Right lobe of liver (tissue), 6 donors: ENCODE measurements around the gene FARS2. TPM values are rescaled to one million over a fixed set of nuclear protein-coding genes. Genes with fewer than 3 reads are reported as not detected.

Source experiments
- ATAC-seq, 4 donors: fragments of 200-7000 bp; cut with Tn5 transposase; one replicate each; pipeline ENCODE4 v1.9.1; 2020; ENCODE audit warnings: mild to moderate bottlenecking in 4 of 4, moderate library complexity in 4 of 4
- DNase-seq, 3 donors: peaks; one replicate each; pipeline ENCODE4 v3.0.0-alpha.2; 2020
- H3K27ac ChIP-seq, 3 donors: fragments of 200-600 bp; one replicate each; pipeline ENCODE4 v1.8.0; 2022
- H3K27me3 ChIP-seq, 2 donors: fragments of 200-600 bp; one replicate each; pipeline ENCODE4 v1.8.0; 2022
- H3K36me3 ChIP-seq, 4 donors: fragments of 200-600 bp; sonication (generic) in 1 of 4; one replicate each; pipeline versions ENCODE4 v1.5.1 to v1.8.0; 2017 to 2022; ENCODE audit warnings: control low read depth in 1 of 4
- H3K4me1 ChIP-seq, 4 donors: fragments of 200-600 bp; sonication (generic) in 1 of 4; one replicate each; pipeline versions ENCODE4 v1.5.1 to v1.8.0; 2017 to 2022; ENCODE audit warnings: control low read depth in 1 of 4
- H3K4me3 ChIP-seq, 3 donors: fragments of 200-600 bp; one replicate each; pipeline ENCODE4 v1.8.0; 2022
- H3K9me3 ChIP-seq, 4 donors: fragments of 200-600 bp; sonication (generic) in 1 of 4; one replicate each; pipeline versions ENCODE4 v1.5.1 to v1.8.0; 2017 to 2022; ENCODE audit warnings: control low read depth in 1 of 4
- POLR2A ChIP-seq: fragments of 450-650 bp; IDR thresholded peaks from one replicate; pipeline ENCODE4 v1.6.1; 2017; ENCODE audit warnings: antibody characterized with exemption, mild to moderate bottlenecking
- WGBS: methylation state at CpG from one replicate; pipeline ENCODE4 v1.1.6; 2018; ENCODE audit warnings: low coverage, low lambda C conversion rate; ENCODE audit not compliant: insufficient coverage; ENCODE audit errors: missing lambda C conversion rate; 5-methylcytosine and 5-hydroxymethylcytosine counted together
- intact Hi-C, 2 donors: fragments of 100-400 bp; cut with DNase I; formaldehyde crosslinking; loops; one replicate each; pipeline versions ENCODE4 v1.11.2 to v1.14.1; 2022
- total RNA-seq, 6 experiments: library from RNA; depleted of rRNA in 2 of 6; stranded (reverse); fragments of >200 nt in 2 of 6; fragmentation: NEBNext Ultra II Directional in 3 of 6; extraction: Animal tissue kit (Norgen Biotek cat#: 25700) in 3 of 6; gene quantifications; one replicate each; pipeline versions ENCODE4 v1.1.0 to v1.2.4, GENCODE V29; 2016 to 2023
- TF ChIP-seq, protein P1 (sequence below), 4 donors: fragments of 200-600 bp in 3 of 4; fragments of 450-650 bp in 1 of 4; IDR thresholded peaks; one replicate each; pipeline versions ENCODE4 v1.5.1 to v1.8.0; 2016 to 2022; ENCODE audit warnings: antibody characterized with exemption in 4 of 4, mild to moderate bottlenecking in 2 of 4
- donor health status: DM: no; HTN: yes; CAD: no.
- donor health status: DM: no; HTN: no; CAD: no.
- donor health status: DM: no; HTN: no; CAD: no.
- donor health status: DM: no; HTN: yes; CAD: no.
- donor health status: DM: no; HTN: yes; CAD: no.

Gene FARS2
- total RNA-seq, 6 experiments from 2014 or later: 7.2 to 12.9 (median 11.7) TPM

DNA sequence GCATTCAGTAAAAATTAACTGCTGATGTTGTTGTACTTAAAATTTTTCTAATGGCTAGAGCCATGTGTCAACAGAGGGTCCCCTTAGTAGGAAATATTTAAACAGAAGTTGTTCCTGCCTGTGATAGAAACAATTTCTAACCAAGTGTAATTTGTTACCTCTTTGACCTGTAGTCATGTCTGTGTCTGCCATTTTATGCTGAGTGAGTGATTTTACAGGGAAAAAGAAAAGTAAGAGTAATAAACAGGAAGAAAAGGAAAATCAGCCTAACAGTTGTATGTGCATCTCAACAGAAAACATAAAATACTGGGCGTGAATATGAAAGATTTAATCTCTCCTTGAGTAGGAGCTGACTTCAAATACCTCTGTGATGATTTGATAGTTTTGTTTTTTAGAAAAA lies 172.0 kb downstream of the FARS2 start:
- intact Hi-C loops: no loop called here
- H3K27me3 ChIP-seq: no peaks in the 10 kb centered on the region
- no peaks in the 10 kb centered on the region for H3K36me3 ChIP-seq
- TF ChIP-seq, protein P1, sequence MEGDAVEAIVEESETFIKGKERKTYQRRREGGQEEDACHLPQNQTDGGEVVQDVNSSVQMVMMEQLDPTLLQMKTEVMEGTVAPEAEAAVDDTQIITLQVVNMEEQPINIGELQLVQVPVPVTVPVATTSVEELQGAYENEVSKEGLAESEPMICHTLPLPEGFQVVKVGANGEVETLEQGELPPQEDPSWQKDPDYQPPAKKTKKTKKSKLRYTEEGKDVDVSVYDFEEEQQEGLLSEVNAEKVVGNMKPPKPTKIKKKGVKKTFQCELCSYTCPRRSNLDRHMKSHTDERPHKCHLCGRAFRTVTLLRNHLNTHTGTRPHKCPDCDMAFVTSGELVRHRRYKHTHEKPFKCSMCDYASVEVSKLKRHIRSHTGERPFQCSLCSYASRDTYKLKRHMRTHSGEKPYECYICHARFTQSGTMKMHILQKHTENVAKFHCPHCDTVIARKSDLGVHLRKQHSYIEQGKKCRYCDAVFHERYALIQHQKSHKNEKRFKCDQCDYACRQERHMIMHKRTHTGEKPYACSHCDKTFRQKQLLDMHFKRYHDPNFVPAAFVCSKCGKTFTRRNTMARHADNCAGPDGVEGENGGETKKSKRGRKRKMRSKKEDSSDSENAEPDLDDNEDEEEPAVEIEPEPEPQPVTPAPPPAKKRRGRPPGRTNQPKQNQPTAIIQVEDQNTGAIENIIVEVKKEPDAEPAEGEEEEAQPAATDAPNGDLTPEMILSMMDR (IDR thresholded peaks at IDR 0.05): no peak
- no peak for TF ChIP-seq POLR2A
- DNase-seq: no peak
- H3K9me3 ChIP-seq: no peaks in the 10 kb centered on the region
- no peak overlapping the region for H3K27ac ChIP-seq
- ATAC-seq: no peak
- no peak overlapping the region for H3K4me3 ChIP-seq
- H3K4me1 ChIP-seq: no peaks in the 10 kb centered on the region
- WGBS: 83% methylated on average over 1 of the region's 1 CpG

- ATAC-seq: no peak
- no peak for DNase-seq
- 86% methylated on average over 6 of the region's 7 CpGs for WGBS
- intact Hi-C loops: no loop called here
- TF ChIP-seq POLR2A: no peak
- TF ChIP-seq, protein P1 (IDR thresholded peaks at IDR 0.05): no peak
- Histone ChIP-seq H3K27ac (no peak overlapping the region), H3K4me3 (no peak overlapping the region), H3K9me3 (no peaks in the 10 kb centered on the region), H3K4me1 (peaks cover 0 to 8% (median 3%) of the 10 kb centered on the region in 4 donors), H3K36me3 (no peaks in the 10 kb centered on the region), H3K27me3 (no peaks in the 10 kb centered on the region)
Observed at GRCh38 chr6:5435449-5435848, 174.1 kb downstream of the FARS2 start.

DNA sequence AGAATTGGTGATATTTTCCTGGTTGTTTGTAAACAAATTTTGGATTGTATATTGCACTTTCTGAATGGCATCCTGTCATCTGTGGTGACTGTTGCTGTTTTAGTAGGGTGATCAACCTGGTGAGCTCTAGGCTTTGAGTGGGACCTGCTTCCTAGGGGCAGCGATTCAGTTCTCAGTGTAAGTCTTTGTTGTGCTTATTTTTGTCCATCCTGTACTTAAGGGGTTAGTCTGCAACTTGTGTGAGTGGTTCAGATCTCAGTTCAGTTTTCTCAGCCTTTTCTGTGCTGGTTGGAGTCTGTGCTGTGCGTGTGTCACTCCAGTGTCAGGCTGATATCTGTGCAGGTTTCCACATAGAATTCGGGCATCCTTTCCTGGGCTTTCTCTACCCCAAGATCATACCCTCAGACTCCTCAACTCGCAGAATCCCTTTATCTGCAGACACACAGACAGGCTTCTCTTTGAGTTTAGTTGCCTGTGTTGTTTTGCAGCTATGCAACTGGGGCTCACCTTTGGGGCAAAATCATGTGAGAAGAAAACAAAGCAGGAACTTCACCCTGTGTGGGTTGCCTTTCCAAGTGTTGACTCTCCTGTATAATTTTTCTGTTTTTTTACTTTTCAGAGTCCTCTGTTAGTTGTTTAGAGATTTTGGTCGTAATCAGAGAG lies 177.7 kb downstream of the FARS2 start:
- 85% methylated on average over 5 of the region's 5 CpGs for WGBS
- ATAC-seq (no peak), DNase-seq (no peak)
- Histone ChIP-seq H3K36me3 (no peaks in the 10 kb centered on the region), H3K27me3 (no peaks in the 10 kb centered on the region), H3K4me1 (peaks cover 0 to 8% (median 3%) of the 10 kb centered on the region in 4 donors), H3K9me3 (no peaks in the 10 kb centered on the region), H3K27ac (no peak overlapping the region), H3K4me3 (no peak overlapping the region)
- no peak for TF ChIP-seq POLR2A
- TF ChIP-seq, protein P1 (IDR thresholded peaks at IDR 0.05): no peak
- intact Hi-C loops: no loop called here

DNA sequence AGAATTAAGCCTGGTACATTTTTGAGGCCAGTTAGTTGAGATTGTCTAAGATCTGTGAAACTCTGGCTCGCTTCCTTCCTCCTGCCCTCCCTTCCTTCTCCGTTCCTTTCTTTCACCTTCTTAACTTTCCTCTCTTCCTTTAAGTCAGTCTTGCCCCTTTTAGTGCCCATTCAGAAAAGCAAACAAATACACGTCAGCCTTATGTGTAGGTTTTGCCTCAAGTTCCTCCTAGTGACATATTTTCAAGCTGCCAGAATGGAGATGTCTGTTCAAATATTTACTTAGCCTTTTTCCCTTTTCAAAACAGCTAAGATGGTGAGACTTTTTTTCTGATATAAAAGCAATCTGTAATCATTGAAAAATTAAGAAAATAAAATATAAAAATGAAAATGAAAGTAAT lies 178.4 kb downstream of the FARS2 start:
- Histone ChIP-seq H3K36me3 (no peaks in the 10 kb centered on the region), H3K4me3 (no peak overlapping the region), H3K27me3 (no peaks in the 10 kb centered on the region), H3K9me3 (no peaks in the 10 kb centered on the region), H3K4me1 (peaks cover 0 to 8% (median 3%) of the 10 kb centered on the region in 4 donors), H3K27ac (no peak overlapping the region)
- 44% methylated on average over 3 of the region's 3 CpGs for WGBS
- TF ChIP-seq POLR2A: no peak
- TF ChIP-seq, protein P1 (IDR thresholded peaks at IDR 0.05): no peak
- ATAC-seq (peak in 2 of 4 donors; percentile 11 to 44), DNase-seq (no peak)
- intact Hi-C loops: no loop called here
